HG02870 (cell line): ENCODE data around the gene FGF22.
"Not testable (repeated sequence)": the region's sequence is repeated elsewhere in the genome, so short reads cannot be mapped to it uniquely, and the experiment has no call there.

ENCODE experiments used
- ATAC-seq: cut with Tn5 transposase; IDR thresholded peaks from one replicate; pipeline ENCODE4 v1.9.1; 2021; ENCODE audit warnings: mild to moderate bottlenecking, moderate library complexity; ENCODE audit not compliant: unreplicated experiment

Gene FGF22

GRCh38 chr19:639253-640160 is at the start of gene FGF22:
Gene FGF22, plus strand, starts transcription at chr19:639879. Its CDS starts 47 bp downstream, at chr19:639926.
- ATAC-seq, result no peak

- no peak for ATAC-seq
Measured at GRCh38 chr19:590396-590745, 49.3 kb upstream of the FGF22 start.

DNA sequence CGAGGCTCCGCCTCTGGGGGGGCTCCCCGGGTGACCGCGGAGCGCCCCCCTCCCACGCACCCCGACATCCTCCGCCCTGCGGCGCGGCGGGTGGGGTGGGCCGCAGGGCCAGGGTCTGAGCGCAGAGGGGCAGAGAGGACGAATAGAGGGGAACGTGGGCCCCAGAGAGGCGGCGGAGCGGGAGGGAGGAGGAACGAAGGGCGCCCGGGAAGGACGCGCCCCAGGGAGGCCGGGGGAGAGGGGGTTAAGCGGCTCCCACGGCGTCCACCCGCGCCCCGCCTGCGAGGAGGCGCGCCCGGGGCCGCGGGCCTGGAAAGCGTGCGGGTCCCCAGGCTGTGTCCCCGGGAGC is 49.0 kb upstream of the FGF22 start:
- no peak for ATAC-seq

DNA sequence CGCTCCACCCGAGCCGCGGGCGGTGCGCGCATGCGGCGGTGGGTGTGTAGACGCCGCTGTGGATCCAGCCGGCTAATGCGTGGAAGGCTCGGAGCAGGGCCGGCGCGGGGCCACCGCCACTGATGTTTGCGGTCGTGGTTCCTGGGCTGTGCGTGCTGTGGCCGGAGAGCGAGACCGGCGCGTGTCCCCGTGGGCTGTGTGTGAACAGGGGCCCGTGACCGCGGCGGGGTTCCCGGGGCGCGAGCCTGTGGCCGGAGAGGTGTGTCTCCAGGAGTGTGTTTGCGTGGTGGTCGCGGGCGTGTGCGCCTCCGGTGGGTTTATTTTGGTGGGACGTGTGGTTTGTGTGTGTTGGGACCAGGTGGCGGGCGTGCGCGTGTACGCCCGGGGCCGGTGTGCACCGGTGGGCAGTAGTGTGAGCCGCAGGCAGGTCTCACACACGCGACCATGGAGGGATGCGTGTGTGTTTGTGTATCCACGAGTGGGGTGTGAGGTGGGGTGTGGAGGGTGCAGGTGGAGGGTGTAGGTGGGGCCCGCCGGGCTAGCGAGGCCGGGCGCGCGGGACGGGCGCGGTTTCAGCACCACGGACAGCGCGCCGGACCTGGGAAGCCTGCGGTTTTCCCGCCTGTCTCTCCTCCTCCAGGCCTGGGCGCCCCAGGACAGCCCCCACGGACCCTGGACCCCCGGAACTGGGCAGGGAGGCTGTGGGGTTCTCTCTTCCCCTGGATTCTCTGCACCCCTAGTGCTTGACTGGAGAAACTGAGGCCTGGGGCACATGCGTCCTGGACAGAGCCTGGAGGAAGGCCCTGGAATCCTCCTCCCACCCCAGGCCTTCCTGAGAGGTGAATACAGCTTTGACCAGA is 48.4 kb upstream of the FGF22 start:
- ATAC-seq, result no peak

GRCh38 chr19:592101-592500 is 47.6 kb upstream of the FGF22 start:
- no peak for ATAC-seq

DNA sequence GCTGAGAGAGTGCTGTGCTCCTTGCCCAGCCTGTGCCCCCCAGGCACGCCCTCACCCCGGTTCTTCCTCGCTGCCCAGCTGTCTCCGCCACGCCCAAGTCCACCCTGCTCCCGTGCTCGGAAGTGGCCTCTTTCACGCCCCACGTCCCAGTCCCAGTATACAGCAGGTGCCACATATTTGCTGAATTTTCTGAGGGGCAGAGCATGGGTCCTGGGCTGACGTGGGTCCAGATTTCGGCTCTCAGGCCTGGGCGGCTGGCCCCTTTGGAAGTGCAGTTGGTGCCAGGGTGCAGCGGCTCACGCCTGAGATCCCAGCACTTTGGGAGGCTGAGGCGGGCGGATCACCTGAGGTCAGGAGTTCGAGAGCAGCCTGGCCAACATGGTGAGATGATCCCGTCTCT is 46.6 kb upstream of the FGF22 start:
- no peak for ATAC-seq

GRCh38 chr19:593505-593904 is 46.2 kb upstream of the FGF22 start:
- ATAC-seq, result no peak

- no peak for ATAC-seq
Measured at GRCh38 chr19:594265-594870, 45.3 kb upstream of the FGF22 start.

- no peak for ATAC-seq
Measured at GRCh38 chr19:595326-596262, 44.1 kb upstream of the FGF22 start.

- ATAC-seq, result no peak
Measured at GRCh38 chr19:596263-596655, 43.4 kb upstream of the FGF22 start.

- no peak for ATAC-seq
Measured at GRCh38 chr19:597406-598315, 42.0 kb upstream of the FGF22 start.

- ATAC-seq, result no peak
Measured at GRCh38 chr19:601310-601709, 38.4 kb upstream of the FGF22 start.

DNA sequence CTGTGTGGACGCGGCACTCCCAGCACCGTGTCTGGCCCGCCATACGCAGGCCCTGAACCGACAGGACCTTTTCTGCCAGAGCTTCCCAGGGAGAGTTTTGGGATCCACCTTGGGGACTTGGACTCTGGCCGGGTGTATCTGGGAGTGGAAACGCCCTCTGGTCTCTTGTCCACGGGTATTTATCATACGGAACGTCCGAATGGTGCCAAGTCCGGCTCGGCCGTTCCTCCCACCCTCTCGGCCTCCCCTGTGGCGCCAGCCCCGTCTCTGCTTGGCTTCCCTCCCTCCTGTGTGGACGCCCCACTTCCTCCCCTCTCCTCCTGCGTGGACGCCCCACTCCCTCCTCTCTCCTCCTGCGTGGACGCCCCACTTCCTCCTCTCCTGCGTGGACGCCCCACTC is 37.9 kb upstream of the FGF22 start:
- ATAC-seq, result no peak

- ATAC-seq, result no peak
Measured at GRCh38 chr19:602391-603301, 37.0 kb upstream of the FGF22 start.

DNA sequence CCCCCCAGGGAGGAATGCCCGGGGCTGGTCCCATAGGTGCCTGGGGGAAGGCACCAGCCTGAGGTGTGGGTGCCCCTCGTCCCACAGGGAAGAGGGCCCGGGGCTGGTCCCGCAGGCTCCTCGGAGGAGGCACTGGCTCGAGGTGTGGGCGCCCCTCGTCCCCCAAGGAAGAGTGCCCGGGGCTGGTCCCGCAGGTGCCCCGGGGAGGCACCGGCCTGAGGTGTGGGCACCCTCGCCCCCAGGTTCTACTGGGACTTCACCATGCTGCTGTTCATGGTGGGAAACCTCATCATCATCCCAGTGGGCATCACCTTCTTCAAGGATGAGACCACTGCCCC is 36.4 kb upstream of the FGF22 start:
- ATAC-seq, result not testable (repeated sequence)

DNA sequence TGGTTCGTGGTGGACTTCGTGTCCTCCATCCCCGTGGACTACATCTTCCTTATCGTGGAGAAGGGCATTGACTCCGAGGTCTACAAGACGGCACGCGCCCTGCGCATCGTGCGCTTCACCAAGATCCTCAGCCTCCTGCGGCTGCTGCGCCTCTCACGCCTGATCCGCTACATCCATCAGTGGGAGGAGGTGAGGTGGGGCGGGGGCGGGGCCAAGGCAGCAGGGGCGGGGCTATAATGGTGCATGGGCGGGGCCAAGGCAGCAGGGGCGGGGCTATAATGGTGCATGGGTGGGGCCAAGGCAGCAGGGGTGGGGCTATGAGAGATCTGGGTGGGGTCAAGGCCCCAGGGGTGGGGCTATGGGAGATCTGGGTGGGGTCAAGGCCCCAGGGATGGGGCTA is 35.9 kb upstream of the FGF22 start:
- ATAC-seq, result not testable (repeated sequence)

- ATAC-seq, result no peak
Measured at GRCh38 chr19:604355-604754, 35.3 kb upstream of the FGF22 start.
